ENCODE measurements around the gene POU5F2. TPM values are rescaled to one million over a fixed set of nuclear protein-coding genes. Genes with fewer than 3 reads are reported as not detected.

The POU5F2 gene
- total RNA-seq, 1 donor from 2014 or later = 0.53 TPM

Other genes with a start within 250 kb of the POU5F2 start
- 0.26 and 1.1 TPM in 2 replicates for gene NR2F1-AS1, start 160.4 kb downstream of the POU5F2 start, total RNA-seq
- 1.6 TPM in 1 of 2 replicates, not detected in the other for gene NR2F1, start 158.4 kb downstream of the POU5F2 start, total RNA-seq

Data from bronchial epithelial cell (primary cell).